Neuronal stem cell (in vitro differentiated cells): ENCODE results near the gene POMGNT1.
"Not testable (repeated sequence)": the region's sequence is repeated elsewhere in the genome, so short reads cannot be mapped to it uniquely, and the experiment has no call there.

ENCODE experiments used
- DNase-seq: peaks from one replicate; pipeline ENCODE4 v3.0.0-alpha.2; 2013; ENCODE audit warnings: low spot score
- H2AFZ ChIP-seq: one replicate; pipeline ENCODE4 v1.6.1; 2013; ENCODE audit warnings: mild to moderate bottlenecking, low read length, inconsistent platforms
- H2AK5ac ChIP-seq: 2 replicates; pipeline ENCODE4 v1.6.1; 2013; ENCODE audit warnings: low read depth, mild to moderate bottlenecking, inconsistent platforms, low read length, moderate library complexity, mixed read lengths
- H2BK120ac ChIP-seq: 2 replicates; pipeline ENCODE4 v1.6.1; 2013; ENCODE audit warnings: low read depth, mild to moderate bottlenecking, inconsistent platforms, low read length, moderate library complexity, mixed read lengths
- H2BK12ac ChIP-seq: one replicate; pipeline ENCODE4 v1.6.1; 2013; ENCODE audit warnings: low read length, inconsistent platforms
- H2BK15ac ChIP-seq: 2 replicates; pipeline ENCODE4 v1.6.1; 2013; ENCODE audit warnings: mild to moderate bottlenecking, low read length, inconsistent platforms, mixed read lengths
- H2BK5ac ChIP-seq: one replicate; pipeline ENCODE4 v1.6.1; 2013; ENCODE audit warnings: inconsistent platforms, mild to moderate bottlenecking, low read length, moderate library complexity
- H3K14ac ChIP-seq: one replicate; pipeline ENCODE4 v1.6.1; 2013; ENCODE audit warnings: low read length, inconsistent platforms
- H3K18ac ChIP-seq: 2 replicates; pipeline ENCODE4 v1.6.1; 2013; ENCODE audit warnings: low read length, inconsistent platforms
- H3K23ac ChIP-seq: 2 replicates; pipeline ENCODE4 v1.6.1; 2013; ENCODE audit warnings: low read depth, mild to moderate bottlenecking, mixed read lengths, low read length, inconsistent platforms; ENCODE audit not compliant: poor library complexity
- H3K27ac ChIP-seq: replicated peaks from 3 replicates; pipeline ENCODE4 v1.5.1; 2013; ENCODE audit warnings: low read length, inconsistent platforms
- H3K27me3 ChIP-seq, 3 experiments: 2 replicates each; pipeline ENCODE4 v1.6.1; 2013; ENCODE audit warnings: low read length in 3 of 3, mild to moderate bottlenecking in 2 of 3, inconsistent platforms in 1 of 3, low read depth in 1 of 3, mixed read lengths in 1 of 3, moderate library complexity in 1 of 3; ENCODE audit not compliant: control insufficient read depth in 3 of 3, insufficient read depth in 3 of 3
- H3K36me3 ChIP-seq, 2 donors: replicated peaks in 1 of 2; 2 replicates each; pipeline ENCODE4 v1.6.1; 2013; ENCODE audit warnings: low read length in 2 of 2; ENCODE audit not compliant: control insufficient read depth in 2 of 2, insufficient read depth in 2 of 2
- H3K4ac ChIP-seq: 2 replicates; pipeline ENCODE4 v1.6.1; 2013; ENCODE audit warnings: inconsistent platforms, mild to moderate bottlenecking, low read length, moderate library complexity
- H3K4me1 ChIP-seq, 2 donors: 1 replicate in 1 of 2; 2 replicates in 1 of 2; pipeline ENCODE4 v1.6.1; 2013; ENCODE audit warnings: low read length in 2 of 2, low read depth in 1 of 2; ENCODE audit not compliant: control insufficient read depth in 2 of 2, insufficient read depth in 1 of 2
- H3K4me2 ChIP-seq: one replicate; pipeline ENCODE4 v1.6.1; 2013; ENCODE audit warnings: mild to moderate bottlenecking, low read length, inconsistent platforms; ENCODE audit not compliant: insufficient read depth, poor library complexity, severe bottlenecking
- H3K4me3 ChIP-seq, 2 donors: 2 replicates each; pipeline ENCODE4 v1.5.1; 2013; ENCODE audit warnings: low read length in 2 of 2, mild to moderate bottlenecking in 2 of 2, inconsistent platforms in 1 of 2, moderate library complexity in 1 of 2
- H3K79me1 ChIP-seq: one replicate; pipeline ENCODE4 v1.6.1; 2013; ENCODE audit warnings: low read depth, mild to moderate bottlenecking, inconsistent platforms, low read length, moderate library complexity
- H3K9ac ChIP-seq: one replicate; pipeline ENCODE4 v1.6.1; 2013; ENCODE audit warnings: mild to moderate bottlenecking, low read depth, low read length, inconsistent platforms; ENCODE audit not compliant: poor library complexity
- H3K9me3 ChIP-seq, 2 donors: replicated peaks in 1 of 2; 2 replicates each; pipeline versions ENCODE3 to v1.6.1; 2013; ENCODE audit warnings: low read length in 2 of 2, mild to moderate bottlenecking in 2 of 2, inconsistent platforms in 1 of 2, low read depth in 1 of 2, mixed read lengths in 1 of 2, moderate library complexity in 1 of 2; ENCODE audit not compliant: control insufficient read depth in 2 of 2, insufficient read depth in 1 of 2
- H4K8ac ChIP-seq: one replicate; pipeline ENCODE4 v1.6.1; 2013; ENCODE audit warnings: low read depth, mild to moderate bottlenecking, inconsistent platforms, low read length, moderate library complexity
- H4K91ac ChIP-seq: one replicate; pipeline ENCODE4 v1.6.1; 2013; ENCODE audit warnings: low read length, low read depth, mild to moderate bottlenecking, inconsistent platforms; ENCODE audit not compliant: poor library complexity
- WGBS, 2 donors: extraction: QIAGEN DNeasy Blood & Tissue Kit; methylation state at CpG; one replicate each; pipeline ENCODE4 v1.1.7; 2013; ENCODE audit warnings: missing lambda C conversion rate in 2 of 2, mixed read lengths in 1 of 2; ENCODE audit not compliant: insufficient read length in 2 of 2, insufficient replicate concordance in 1 of 2; ENCODE audit errors: extremely low coverage in 2 of 2; 5-methylcytosine and 5-hydroxymethylcytosine counted together

The POMGNT1 gene

GRCh38 chr1:46246136-46246535 is 47.9 kb upstream of the POMGNT1 start:
- H3K79me1 ChIP-seq, result peaks cover 10% of the 10 kb centered on the region
- H3K4me1 ChIP-seq, result peaks cover 4 to 13% of the 10 kb centered on the region in 2 donors
- H3K4me3 ChIP-seq, H2BK5ac ChIP-seq, H3K9ac ChIP-seq, H2BK15ac ChIP-seq, H2AK5ac ChIP-seq, H3K27me3 ChIP-seq, H4K8ac ChIP-seq, DNase-seq, H3K9me3 ChIP-seq, H3K4me2 ChIP-seq, H2BK120ac ChIP-seq, H3K23ac ChIP-seq, H2AFZ ChIP-seq, H3K27ac ChIP-seq, H3K4ac ChIP-seq, H3K18ac ChIP-seq, H2BK12ac ChIP-seq, H3K14ac ChIP-seq, H4K91ac ChIP-seq: not testable (repeated sequence)
- H3K36me3 ChIP-seq, result peaks cover 16 to 24% of the 10 kb centered on the region in 2 donors
- WGBS, 2 donors, result no CpG with 5 or more reads among the region's 17 CpGs

- no peak overlapping the region for H3K4me2 ChIP-seq
- no peak overlapping the region for H2AK5ac ChIP-seq
- H3K4ac ChIP-seq, result no peak overlapping the region
- no peak overlapping the region for H4K8ac ChIP-seq
- no peak overlapping the region for H2BK12ac ChIP-seq
- no peak overlapping the region for H3K4me3 ChIP-seq
- no peak for DNase-seq
- no peak overlapping the region for H2BK120ac ChIP-seq
- H4K91ac ChIP-seq, result no peak overlapping the region
- peaks cover 10% of the 10 kb centered on the region for H3K79me1 ChIP-seq
- H3K23ac ChIP-seq, result no peak overlapping the region
- no peak overlapping the region for H2BK5ac ChIP-seq
- H3K27ac ChIP-seq, result no peak overlapping the region
- peaks cover 4 to 11% of the 10 kb centered on the region in 2 donors for H3K4me1 ChIP-seq
- H3K14ac ChIP-seq, result no peak overlapping the region
- H3K36me3 ChIP-seq, result peaks cover 8 to 12% of the 10 kb centered on the region in 2 donors
- no peaks in the 10 kb centered on the region for H3K9me3 ChIP-seq
- H3K9ac ChIP-seq, result no peak overlapping the region
- H2AFZ ChIP-seq, result peak overlapping the region; percentile 56
- no peaks in the 10 kb centered on the region for H3K27me3 ChIP-seq
- H3K18ac ChIP-seq, result no peak overlapping the region
- H2BK15ac ChIP-seq, result no peak overlapping the region
- WGBS, 2 donors, result no CpG with 5 or more reads among the region's 3 CpGs
Observed at GRCh38 chr1:46244656-46245371, 46.6 kb upstream of the POMGNT1 start.

GRCh38 chr1:46243831-46244230 is 45.6 kb upstream of the POMGNT1 start:
- H3K36me3 ChIP-seq, H3K4me3 ChIP-seq, H3K4ac ChIP-seq, H3K27ac ChIP-seq, H3K9me3 ChIP-seq, H4K91ac ChIP-seq, H3K4me2 ChIP-seq, H3K23ac ChIP-seq, H2BK15ac ChIP-seq, H3K4me1 ChIP-seq, H3K79me1 ChIP-seq, DNase-seq, H3K27me3 ChIP-seq, H2AK5ac ChIP-seq, H2AFZ ChIP-seq, H2BK12ac ChIP-seq, H2BK120ac ChIP-seq, H2BK5ac ChIP-seq, H4K8ac ChIP-seq, H3K9ac ChIP-seq, H3K14ac ChIP-seq, H3K18ac ChIP-seq: not testable (repeated sequence)
- WGBS, 2 donors, result no CpG with 5 or more reads among the region's 3 CpGs

- Histone ChIP-seq H3K27ac (no peak overlapping the region), H3K9ac (no peak overlapping the region), H3K4me2 (no peak overlapping the region), H3K36me3 (no peaks in the 10 kb centered on the region), H3K14ac (no peak overlapping the region), H3K4me3 (no peak overlapping the region), H3K23ac (no peak overlapping the region), H4K91ac (no peak overlapping the region), H2BK15ac (no peak overlapping the region), H3K4me1 (peaks cover 0 to 4% of the 10 kb centered on the region in 2 donors), H3K9me3 (peaks cover 0 to 5% of the 10 kb centered on the region in 2 donors), H3K79me1 (peaks cover under 1% of the 10 kb centered on the region), H2AFZ (no peak overlapping the region), H2BK5ac (no peak overlapping the region), H2BK120ac (no peak overlapping the region), H4K8ac (no peak overlapping the region), H3K18ac (no peak overlapping the region), H2BK12ac (no peak overlapping the region), H3K27me3 (no peaks in the 10 kb centered on the region), H3K4ac (no peak overlapping the region), H2AK5ac (no peak overlapping the region)
- no peak for DNase-seq
- WGBS, 2 donors, result no CpG with 5 or more reads among the region's 1 CpG
Observed at GRCh38 chr1:46242918-46243317, 44.7 kb upstream of the POMGNT1 start.
